ENCODE measurements around the gene MED9.

The MED9 gene

DNA sequence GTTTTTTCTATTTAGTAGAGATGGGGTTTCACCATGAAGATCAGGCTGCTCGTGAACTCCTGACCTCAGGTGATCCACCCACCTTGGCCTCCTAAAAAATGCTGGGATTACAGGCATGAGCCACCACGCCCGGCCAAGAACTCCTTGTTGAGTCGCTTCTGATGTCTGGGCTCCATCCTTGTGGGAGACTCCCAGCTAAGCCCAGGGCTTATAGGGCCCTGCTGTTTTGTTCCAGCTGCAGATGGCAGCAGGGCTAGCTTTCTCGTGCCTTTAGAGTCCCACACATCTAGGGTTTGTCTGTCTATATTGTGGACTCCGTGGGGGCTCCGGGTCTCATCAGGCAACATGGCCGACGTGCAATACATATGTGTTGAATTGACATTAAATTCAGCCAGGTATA is 39.3 kb upstream of the MED9 start:
- Histone ChIP-seq H3K9me3 (ENCODE audit: insufficient read depth, low read depth, low read length) (no peaks in the 10 kb centered on the region), H3K4me2 (ENCODE audit: low read depth, low read length, poor library complexity, severe bottlenecking) (no peak overlapping the region), H3F3A (ENCODE audit: low read depth) (no peaks in the 10 kb centered on the region), H3K9ac (ENCODE audit: low read depth, low read length, poor library complexity, severe bottlenecking) (no peak overlapping the region), H3K9me2 (replicated peaks; ENCODE audit: low read depth, low read length) (no peaks in the 10 kb centered on the region), H2AFZ (ENCODE audit: low read length) (no peak overlapping the region), H3K79me2 (ENCODE audit: insufficient read depth, low read length) (no peaks in the 10 kb centered on the region), H3K4me3 (ENCODE audit: low read length, poor library complexity, severe bottlenecking) (no peak overlapping the region), H3K4me1 (ENCODE audit: insufficient read depth, low read length, poor library complexity, severe bottlenecking) (peaks cover 14% of the 10 kb centered on the region), H3K27me3 (ENCODE audit: insufficient read depth, low read length, poor library complexity, severe bottlenecking) (no peaks in the 10 kb centered on the region), H3K36me3 (ENCODE audit: insufficient read depth, low read length) (no peaks in the 10 kb centered on the region), H4K20me1 (ENCODE audit: insufficient read depth, low read length, poor library complexity, severe bottlenecking) (no peaks in the 10 kb centered on the region)
- TF ChIP-seq CTCF (conservative IDR thresholded peaks at IDR 0.05; ENCODE audit: low read length) (no peak), EZH2phosphoT487 (IDR thresholded peaks at IDR 0.05; ENCODE audit: borderline replicate concordance) (no peak)

DNA sequence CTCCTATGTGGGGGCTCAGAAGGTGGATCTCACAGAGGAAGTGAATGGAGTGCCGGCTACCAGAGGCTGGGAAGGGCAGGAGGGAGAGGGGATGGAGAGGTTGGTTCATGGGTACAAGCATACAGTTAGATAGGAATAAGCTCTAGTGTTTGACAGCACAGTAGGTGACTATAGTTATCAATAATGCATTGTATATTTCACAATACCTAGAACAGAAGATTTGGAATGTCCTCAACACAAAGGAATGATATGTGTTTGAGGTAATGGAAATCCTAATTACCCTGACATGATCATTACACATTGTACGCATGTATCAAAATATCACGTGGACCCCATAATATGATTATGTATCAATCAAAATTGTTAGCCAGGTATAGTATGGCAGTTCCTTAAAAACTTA is 38.9 kb upstream of the MED9 start:
- Histone ChIP-seq H3K4me2 (ENCODE audit: low read depth, low read length, poor library complexity, severe bottlenecking) (no peak overlapping the region), H3F3A (ENCODE audit: low read depth) (no peaks in the 10 kb centered on the region), H3K79me2 (ENCODE audit: insufficient read depth, low read length) (no peaks in the 10 kb centered on the region), H3K4me3 (ENCODE audit: low read length, poor library complexity, severe bottlenecking) (no peak overlapping the region), H3K9ac (ENCODE audit: low read depth, low read length, poor library complexity, severe bottlenecking) (no peak overlapping the region), H3K4me1 (ENCODE audit: insufficient read depth, low read length, poor library complexity, severe bottlenecking) (peaks cover 9% of the 10 kb centered on the region), H3K27me3 (ENCODE audit: insufficient read depth, low read length, poor library complexity, severe bottlenecking) (no peaks in the 10 kb centered on the region), H3K9me2 (replicated peaks; ENCODE audit: low read depth, low read length) (no peaks in the 10 kb centered on the region), H2AFZ (ENCODE audit: low read length) (no peak overlapping the region), H4K20me1 (ENCODE audit: insufficient read depth, low read length, poor library complexity, severe bottlenecking) (no peaks in the 10 kb centered on the region), H3K9me3 (ENCODE audit: insufficient read depth, low read depth, low read length) (no peaks in the 10 kb centered on the region), H3K36me3 (ENCODE audit: insufficient read depth, low read length) (no peaks in the 10 kb centered on the region)
- TF ChIP-seq CTCF (conservative IDR thresholded peaks at IDR 0.05; ENCODE audit: low read length): no peak
- TF ChIP-seq EZH2phosphoT487 (IDR thresholded peaks at IDR 0.05; ENCODE audit: borderline replicate concordance): no peak

GRCh38 chr17:17440010-17440843 is 36.6 kb upstream of the MED9 start:
- H3K9me3 ChIP-seq (ENCODE audit: insufficient read depth, low read depth, low read length): no peaks in the 10 kb centered on the region
- H3K27me3 ChIP-seq (ENCODE audit: insufficient read depth, low read length, poor library complexity, severe bottlenecking): no peaks in the 10 kb centered on the region
- no peak overlapping the region for H3K4me2 ChIP-seq (ENCODE audit: low read depth, low read length, poor library complexity, severe bottlenecking)
- no peak overlapping the region for H3K9ac ChIP-seq (ENCODE audit: low read depth, low read length, poor library complexity, severe bottlenecking)
- no peaks in the 10 kb centered on the region for H3K9me2 ChIP-seq (replicated peaks; ENCODE audit: low read depth, low read length)
- no peak for TF ChIP-seq EZH2phosphoT487 (IDR thresholded peaks at IDR 0.05; ENCODE audit: borderline replicate concordance)
- peak; percentile 80 for TF ChIP-seq CTCF (conservative IDR thresholded peaks at IDR 0.05; ENCODE audit: low read length)
- H2AFZ ChIP-seq (ENCODE audit: low read length): peak overlapping the region; percentile 7; the same call in 1 of the 2 replicates
- H3K79me2 ChIP-seq (ENCODE audit: insufficient read depth, low read length): no peaks in the 10 kb centered on the region
- no peak overlapping the region for H3K4me3 ChIP-seq (ENCODE audit: low read length, poor library complexity, severe bottlenecking)
- H3K4me1 ChIP-seq (ENCODE audit: insufficient read depth, low read length, poor library complexity, severe bottlenecking): no peaks in the 10 kb centered on the region
- no peaks in the 10 kb centered on the region for H4K20me1 ChIP-seq (ENCODE audit: insufficient read depth, low read length, poor library complexity, severe bottlenecking)
- H3F3A ChIP-seq (ENCODE audit: low read depth): no peaks in the 10 kb centered on the region
- H3K36me3 ChIP-seq (ENCODE audit: insufficient read depth, low read length): no peaks in the 10 kb centered on the region
